Lower lobe of right lung (tissue), 2 donors: ENCODE data around the gene MYOCOS. TPM values are rescaled to one million over a fixed set of nuclear protein-coding genes. Genes with fewer than 3 reads are reported as not detected.

Experiments
- ATAC-seq, 2 donors: fragments of 200-7000 bp; cut with Tn5 transposase; one replicate each; pipeline ENCODE4 v1.9.1; 2020 to 2022; ENCODE audit warnings: mild to moderate bottlenecking in 2 of 2, moderate library complexity in 2 of 2
- DNase-seq: peaks from one replicate; pipeline ENCODE4 v3.0.0-alpha.2; 2020
- H3K27ac ChIP-seq: fragments of 200-600 bp; one replicate; pipeline ENCODE4 v1.8.0; 2022
- H3K27me3 ChIP-seq: fragments of 200-600 bp; one replicate; pipeline ENCODE4 v1.8.0; 2022; ENCODE audit warnings: low read depth
- H3K36me3 ChIP-seq: fragments of 200-600 bp; one replicate; pipeline ENCODE4 v1.8.0; 2022; ENCODE audit warnings: mild to moderate bottlenecking
- H3K4me1 ChIP-seq: fragments of 200-600 bp; one replicate; pipeline ENCODE4 v1.8.0; 2022
- H3K4me3 ChIP-seq: fragments of 200-600 bp; one replicate; pipeline ENCODE4 v1.8.0; 2022; ENCODE audit warnings: mild to moderate bottlenecking
- H3K9me3 ChIP-seq: fragments of 200-600 bp; one replicate; pipeline ENCODE4 v1.8.0; 2022
- intact Hi-C: fragments of 100-400 bp; cut with DNase I; formaldehyde crosslinking; loops from one replicate; pipeline ENCODE4 v1.11.0; 2022
- total RNA-seq: library from RNA; stranded (reverse); fragmentation: NEBNext Ultra II Directional; extraction: Animal tissue kit (Norgen Biotek cat#: 25700); gene quantifications from one replicate; pipeline ENCODE4 v1.2.1, GENCODE V29; 2021
- TF ChIP-seq, protein P1 (sequence below): fragments of 200-600 bp; IDR thresholded peaks from one replicate; pipeline ENCODE4 v1.8.0; 2022; ENCODE audit warnings: antibody characterized with exemption, mild to moderate bottlenecking
- donor health status: DM: no; HTN: yes; CAD: no; lungs with severe emphysema.

Gene MYOCOS
- total RNA-seq, 1 donor from 2014 or later: 0.18 TPM

DNA sequence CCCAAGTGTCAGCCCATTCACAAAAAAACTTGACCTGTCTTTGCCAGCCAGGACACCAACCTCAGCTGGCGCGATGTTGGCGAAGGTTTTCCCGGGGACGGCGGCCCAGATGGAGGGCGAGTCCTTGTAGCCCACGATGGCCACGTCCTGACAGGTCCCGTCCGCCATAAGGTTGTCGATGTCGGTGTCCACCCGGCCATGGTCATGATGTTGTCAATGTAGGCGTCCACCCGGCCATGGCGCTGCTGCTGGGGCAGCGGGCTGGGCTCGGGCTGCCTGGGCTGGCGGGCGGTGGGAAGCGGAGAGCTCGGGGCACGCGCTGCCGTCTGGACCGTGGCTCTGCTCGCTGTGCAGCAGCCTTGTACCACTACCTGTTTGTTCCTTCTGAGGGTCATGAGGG, 48.7 kb downstream of the MYOCOS start:
- Histone ChIP-seq H3K27ac (no peak overlapping the region), H3K4me3 (no peak overlapping the region), H3K27me3 (no peaks in the 10 kb centered on the region), H3K36me3 (no peaks in the 10 kb centered on the region), H3K4me1 (peaks cover 10% of the 10 kb centered on the region), H3K9me3 (no peaks in the 10 kb centered on the region)
- no peak for ATAC-seq
- no peak for DNase-seq
- intact Hi-C loops: no loop called here
- TF ChIP-seq, protein P1, sequence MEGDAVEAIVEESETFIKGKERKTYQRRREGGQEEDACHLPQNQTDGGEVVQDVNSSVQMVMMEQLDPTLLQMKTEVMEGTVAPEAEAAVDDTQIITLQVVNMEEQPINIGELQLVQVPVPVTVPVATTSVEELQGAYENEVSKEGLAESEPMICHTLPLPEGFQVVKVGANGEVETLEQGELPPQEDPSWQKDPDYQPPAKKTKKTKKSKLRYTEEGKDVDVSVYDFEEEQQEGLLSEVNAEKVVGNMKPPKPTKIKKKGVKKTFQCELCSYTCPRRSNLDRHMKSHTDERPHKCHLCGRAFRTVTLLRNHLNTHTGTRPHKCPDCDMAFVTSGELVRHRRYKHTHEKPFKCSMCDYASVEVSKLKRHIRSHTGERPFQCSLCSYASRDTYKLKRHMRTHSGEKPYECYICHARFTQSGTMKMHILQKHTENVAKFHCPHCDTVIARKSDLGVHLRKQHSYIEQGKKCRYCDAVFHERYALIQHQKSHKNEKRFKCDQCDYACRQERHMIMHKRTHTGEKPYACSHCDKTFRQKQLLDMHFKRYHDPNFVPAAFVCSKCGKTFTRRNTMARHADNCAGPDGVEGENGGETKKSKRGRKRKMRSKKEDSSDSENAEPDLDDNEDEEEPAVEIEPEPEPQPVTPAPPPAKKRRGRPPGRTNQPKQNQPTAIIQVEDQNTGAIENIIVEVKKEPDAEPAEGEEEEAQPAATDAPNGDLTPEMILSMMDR: no peak

DNA sequence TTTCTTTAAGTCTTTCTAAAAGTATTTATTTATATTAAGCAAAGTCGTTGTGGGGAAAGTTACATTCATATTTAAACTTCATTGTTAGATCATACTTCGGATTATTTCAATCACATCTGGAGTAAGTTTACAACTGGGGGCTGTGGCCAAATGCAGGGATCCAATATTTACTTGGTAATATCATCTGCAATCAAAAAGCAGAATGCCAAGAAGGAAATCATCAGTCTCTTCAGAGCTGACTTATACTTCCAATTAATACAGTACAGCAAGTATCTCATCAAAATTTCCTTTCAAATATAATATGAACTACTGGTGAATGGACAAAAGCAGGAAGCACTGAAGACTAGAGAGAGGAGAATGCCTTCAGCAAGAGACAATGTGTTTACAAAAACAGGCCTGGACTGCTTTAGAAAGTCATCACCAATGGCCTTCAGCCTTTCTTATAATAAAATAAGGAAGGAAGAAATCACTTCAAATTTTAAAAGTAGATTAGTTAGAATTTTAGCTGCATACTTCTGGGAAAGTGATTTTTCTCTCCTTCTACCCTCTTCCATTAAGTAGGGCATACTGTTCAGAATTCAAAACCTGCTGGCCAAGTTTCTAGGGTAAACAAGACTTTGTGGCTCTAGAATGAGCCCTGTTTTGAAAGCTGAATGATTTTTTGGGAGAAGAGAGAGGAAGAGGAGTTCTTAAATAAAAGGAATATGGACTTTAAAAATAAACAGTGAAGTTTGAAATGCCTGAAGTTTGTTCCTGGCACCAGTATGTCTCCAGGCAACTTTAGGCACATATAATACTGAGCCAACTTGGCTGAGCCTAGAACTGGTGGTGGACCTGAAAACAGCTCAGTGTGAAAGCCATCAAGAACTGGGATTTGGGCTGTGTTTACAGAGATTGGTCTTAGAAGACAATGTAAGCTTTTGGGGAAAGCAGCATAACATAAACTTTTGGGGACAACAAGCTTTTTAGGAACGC, 52.7 kb downstream of the MYOCOS start:
- DNase-seq (no peak), ATAC-seq (no peak)
- Histone ChIP-seq H3K27me3 (no peaks in the 10 kb centered on the region), H3K4me3 (no peak overlapping the region), H3K9me3 (no peaks in the 10 kb centered on the region), H3K36me3 (no peaks in the 10 kb centered on the region), H3K27ac (peak overlapping the region; percentile 25), H3K4me1 (peaks cover 10% of the 10 kb centered on the region)
- intact Hi-C loops: no loop called here
- TF ChIP-seq, protein P1: no peak

Other genes with a start within 250 kb of the MYOCOS start
- gene PRRC2C, start 136.7 kb upstream of the MYOCOS start, total RNA-seq: 150 TPM
- 3.2 TPM for gene MYOC, start 30.4 kb downstream of the MYOCOS start, total RNA-seq
- 18.8 TPM for gene VAMP4, start 119.8 kb downstream of the MYOCOS start, total RNA-seq
- 25.1 TPM for gene METTL13, start 159.4 kb downstream of the MYOCOS start, total RNA-seq
- 12.4 TPM for gene DNM3, start 219.3 kb downstream of the MYOCOS start, total RNA-seq